Spleen (tissue), 11 donors: ENCODE measurements around the gene PHOSPHO1. TPM values are rescaled to one million over a fixed set of nuclear protein-coding genes. Genes with fewer than 3 reads are reported as not detected.

ENCODE experiments used
- DNase-seq: peaks from one replicate; pipeline ENCODE4 v3.0.0-alpha.2; 2020
- H3K27ac ChIP-seq, 8 donors: fragments of 200-600 bp; sonication (generic) in 7 of 8; 1 replicate in 4 of 8; 2 replicates in 4 of 8; pipeline versions ENCODE4 v1.5.0 to v1.8.0; 2016 to 2021; ENCODE audit warnings: inconsistent platforms in 4 of 8, mild to moderate bottlenecking in 4 of 8, moderate library complexity in 1 of 8
- H3K27me3 ChIP-seq, 7 donors: fragments of 200-600 bp; sonication (generic) in 6 of 7; replicated peaks in 1 of 7; 1 replicate in 4 of 7; 2 replicates in 3 of 7; pipeline versions ENCODE4 v1.5.0 to v1.8.0; 2016 to 2021; ENCODE audit warnings: inconsistent platforms in 3 of 7, mild to moderate bottlenecking in 1 of 7
- H3K36me3 ChIP-seq, 6 donors: fragments of 200-600 bp; sonication (generic) in 5 of 6; 1 replicate in 4 of 6; 2 replicates in 2 of 6; pipeline versions ENCODE4 v1.5.0 to v1.8.0; 2016 to 2021; ENCODE audit warnings: inconsistent platforms in 2 of 6
- H3K4me1 ChIP-seq, 6 donors: fragments of 200-600 bp; sonication (generic) in 5 of 6; 1 replicate in 3 of 6; 2 replicates in 3 of 6; pipeline versions ENCODE4 v1.5.0 to v1.8.0; 2016 to 2021; ENCODE audit warnings: inconsistent platforms in 3 of 6
- H3K4me3 ChIP-seq, 8 donors: fragments of 200-600 bp; sonication (generic) in 7 of 8; 1 replicate in 4 of 8; 2 replicates in 4 of 8; pipeline versions ENCODE4 v1.5.0 to v1.8.0; 2016 to 2021; ENCODE audit warnings: inconsistent platforms in 4 of 8, mild to moderate bottlenecking in 4 of 8, moderate library complexity in 2 of 8
- H3K9me3 ChIP-seq, 8 donors: fragments of 200-600 bp; sonication (generic) in 7 of 8; 1 replicate in 4 of 8; 2 replicates in 4 of 8; pipeline versions ENCODE4 v1.5.0 to v1.8.0; 2016 to 2021; ENCODE audit warnings: inconsistent platforms in 4 of 8
- CTCF ChIP-seq, 11 experiments: fragments of 200-600 bp in 7 of 11; fragments of 450-650 bp in 4 of 11; sonication (generic) in 4 of 11; IDR thresholded peaks in 8 of 11; conservative IDR thresholded peaks in 3 of 11; 1 replicate in 7 of 11; 2 replicates in 4 of 11; pipeline versions ENCODE4 v1.4.0 to v1.8.0; 2016 to 2021; ENCODE audit warnings: antibody characterized with exemption in 11 of 11, inconsistent platforms in 4 of 11, mild to moderate bottlenecking in 1 of 11
- POLR2A ChIP-seq, 3 donors: fragments of 450-650 bp; IDR thresholded peaks; one replicate each; pipeline ENCODE4 v1.5.1; 2017; ENCODE audit warnings: antibody characterized with exemption in 3 of 3, mild to moderate bottlenecking in 1 of 3
- POLR2AphosphoS5 ChIP-seq, 3 donors: sonication (generic); formaldehyde crosslinking; IDR thresholded peaks; one replicate each; pipeline ENCODE4 v1.5.1; 2017; ENCODE audit warnings: antibody characterized with exemption in 3 of 3
- WGBS, 5 donors: extraction: QIAGEN DNeasy Blood & Tissue Kit in 3 of 5; methylation state at CpG; one replicate each; pipeline versions ENCODE4 v1.1.5 to v1.1.7; 2013 to 2018; 5-methylcytosine and 5-hydroxymethylcytosine counted together
- intact Hi-C: fragments of 100-400 bp; cut with DNase I; formaldehyde crosslinking; loops from one replicate; pipeline ENCODE4 v1.15.0; 2023; ENCODE audit warnings: low total_unique reads
- polyA plus RNA-seq, 3 donors: library from polyadenylated mRNA; stranded (reverse); fragments of 200-250 nt; gene quantifications; one replicate each; pipeline ENCODE4 v1.2.1, GENCODE V29; 2013
- total RNA-seq, 7 donors: library from RNA; depleted of rRNA in 3 of 7; stranded (reverse); fragments of >200 nt in 3 of 7; fragmentation: NEBNext Ultra II Directional in 4 of 7; extraction: Animal tissue kit (Norgen Biotek cat#: 25700) in 4 of 7; gene quantifications; one replicate each; pipeline versions ENCODE4 v1.1.0 to v1.2.1, GENCODE V29; 2016 to 2021
- donor health status: healthy with polysubstance abuse.
- donor health status: DM: no; HTN: no; CAD: no; lungs with moderate emphysema.
- donor health status: DM: no; HTN: no; CAD: no.
- donor health status: Bipolar disorder and iron deficiency.
- donor health status: healthy.
- donor health status: DM: no; HTN: no; CAD: no.
- donor health status: DM: yes; HTN: yes; CAD: no.

PHOSPHO1 gene
- total and polyA plus RNA-seq, 10 donors = 0.80 to 12.2 (median 3.9) TPM

GRCh38 chr17:49194297-49194607, 36.3 kb downstream of the PHOSPHO1 start:
- H3K27ac ChIP-seq = peak overlapping the region in 6 of 8 donors; percentile 93 to 99 (median 96)
- TF ChIP-seq POLR2A (IDR thresholded peaks at IDR 0.05) (no peak), POLR2AphosphoS5 (IDR thresholded peaks at IDR 0.05) (no peak), CTCF (IDR thresholded peaks at IDR 0.05 in 8 of 11, conservative IDR thresholded peaks at IDR 0.05 in 3 of 11) (no peak)
- H3K4me1 ChIP-seq = peaks cover 5 to 48% (median 22%) of the 10 kb centered on the region in 6 donors

GRCh38 chr17:49193513-49194296, 36.9 kb downstream of the PHOSPHO1 start:
- no peaks in the 10 kb centered on the region for H3K9me3 ChIP-seq
- H3K36me3 ChIP-seq = no peaks in the 10 kb centered on the region
- H3K27ac ChIP-seq = peak overlapping the region; percentile 93 to 99 (median 97)
- peaks cover 5 to 48% (median 22%) of the 10 kb centered on the region in 6 donors for H3K4me1 ChIP-seq
- H3K4me3 ChIP-seq = peak overlapping the region; percentile 60 to 78 (median 68)
- no peak for TF ChIP-seq POLR2A (IDR thresholded peaks at IDR 0.05)
- TF ChIP-seq POLR2AphosphoS5 (IDR thresholded peaks at IDR 0.05) = peak in 2 of 3 donors; percentile 41 to 45
- no peak for TF ChIP-seq CTCF (IDR thresholded peaks at IDR 0.05 in 8 of 11, conservative IDR thresholded peaks at IDR 0.05 in 3 of 11)
- peak; percentile 79 for DNase-seq
- no peaks in the 10 kb centered on the region for H3K27me3 ChIP-seq
- WGBS, 5 donors = 6 to 9% (median 7%) methylated on average over 20 to 21 of the region's 21 CpGs
- intact Hi-C loops = no loop called here

More at GRCh38 chr17:49194297-49194607, 36.3 kb downstream of the PHOSPHO1 start:
- DNase-seq = no peak
- Histone ChIP-seq H3K36me3 (no peaks in the 10 kb centered on the region), H3K4me3 (peak overlapping the region in 2 of 8 donors; percentile 66 to 78), H3K27me3 (no peaks in the 10 kb centered on the region), H3K9me3 (no peaks in the 10 kb centered on the region)
- 50 to 64% (median 56%) methylated on average over 3 of the region's 3 CpGs for WGBS, 5 donors
- intact Hi-C loops = no loop called here

GRCh38 chr17:49191917-49192741, 38.5 kb downstream of the PHOSPHO1 start:
- DNase-seq = peak; percentile 97
- H3K4me1 ChIP-seq = peaks cover 5 to 48% (median 22%) of the 10 kb centered on the region in 6 donors
- no peaks in the 10 kb centered on the region for H3K36me3 ChIP-seq
- 0 to 1% (median 1%) methylated on average over 44 to 53 of the region's 53 CpGs for WGBS, 5 donors
- H3K27ac ChIP-seq = peak overlapping the region; percentile 93 to 99 (median 97)
- H3K27me3 ChIP-seq = no peaks in the 10 kb centered on the region
- no peaks in the 10 kb centered on the region for H3K9me3 ChIP-seq
- TF ChIP-seq CTCF (IDR thresholded peaks at IDR 0.05 in 8 of 11, conservative IDR thresholded peaks at IDR 0.05 in 3 of 11) = peak in 10 of 11 experiments; percentile 8 to 60 (median 41)
- peak; percentile 16 to 73 (median 64) for TF ChIP-seq POLR2AphosphoS5 (IDR thresholded peaks at IDR 0.05)
- no peak for TF ChIP-seq POLR2A (IDR thresholded peaks at IDR 0.05)
- H3K4me3 ChIP-seq = peak overlapping the region; percentile 60 to 78 (median 68)
- intact Hi-C loops = no loop called here
